HG02938 (cell line): ENCODE measurements around the gene TNPO2.
"Not testable (repeated sequence)": the region's sequence is repeated elsewhere in the genome, so short reads cannot be mapped to it uniquely, and the experiment has no call there.

Experiments
- ATAC-seq: cut with Tn5 transposase; IDR thresholded peaks from one replicate; pipeline ENCODE4 v1.9.1; 2021; ENCODE audit warnings: mild to moderate bottlenecking, moderate library complexity; ENCODE audit not compliant: unreplicated experiment

Gene TNPO2

DNA sequence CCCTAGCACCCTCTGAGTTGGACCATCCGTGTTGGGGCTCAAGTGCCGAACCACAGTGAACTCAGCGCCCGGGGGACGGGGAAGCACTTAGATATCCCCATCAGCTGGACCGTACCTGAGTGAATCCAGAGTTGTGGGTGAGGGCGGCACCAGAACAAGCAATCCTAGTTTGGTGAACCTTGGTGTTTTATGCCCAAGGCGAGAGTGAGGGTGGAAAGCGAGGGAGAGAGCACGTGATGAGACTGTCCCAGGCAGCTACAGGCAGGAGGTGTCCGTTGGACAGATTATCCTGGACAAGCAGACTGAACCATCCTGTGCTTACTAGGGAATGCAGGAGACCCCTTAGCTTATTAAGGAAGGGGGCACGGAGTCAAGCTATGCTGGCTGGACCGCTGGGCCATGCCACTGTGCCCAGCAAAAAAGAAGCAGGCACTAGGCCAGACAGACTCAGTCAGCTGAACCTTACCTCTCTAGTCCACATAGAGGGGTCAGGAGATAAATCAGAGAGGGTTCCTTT, 14.2 kb upstream of the TNPO2 start:
- ATAC-seq = no peak

DNA sequence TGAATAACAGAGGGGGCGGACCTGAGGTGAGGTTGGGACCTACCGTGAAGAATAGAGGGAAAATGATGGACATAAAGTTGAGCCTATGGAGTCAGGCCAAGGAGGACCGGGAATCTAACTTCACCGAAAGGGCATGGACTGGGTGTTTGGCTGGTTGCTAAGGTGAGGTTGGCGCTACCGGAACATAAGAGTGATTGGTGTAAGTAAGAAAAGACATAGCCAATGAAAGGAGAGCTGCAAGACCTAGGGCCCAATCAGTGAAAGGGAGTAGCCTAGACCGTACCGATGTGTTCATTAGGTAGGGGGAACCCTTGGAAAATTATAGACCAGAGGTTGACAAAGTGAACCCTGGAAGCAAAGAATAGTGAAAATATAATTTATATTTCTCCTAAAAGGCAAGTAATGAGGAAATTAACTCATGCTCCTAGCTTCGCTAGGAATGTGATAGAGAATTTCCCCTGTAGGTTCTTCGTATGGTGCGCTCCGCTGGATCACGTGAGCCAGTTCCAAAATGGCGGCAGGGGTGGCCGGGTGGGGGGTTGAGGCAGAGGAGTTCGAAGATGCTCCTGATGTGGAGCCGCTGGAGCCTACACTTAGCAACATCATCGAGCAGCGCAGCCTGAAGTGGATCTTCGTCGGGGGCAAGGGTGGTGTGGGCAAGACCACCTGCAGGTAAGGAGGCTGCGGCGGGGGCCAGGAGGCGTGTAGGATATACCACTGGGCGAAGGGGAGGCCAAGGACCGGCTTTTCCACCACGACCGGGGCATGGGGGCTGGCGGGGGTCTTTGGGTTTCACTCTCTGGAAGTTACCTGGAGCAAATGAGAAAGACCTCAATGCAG, 13.5 kb upstream of the TNPO2 start, which contains the start of gene GET3:
Gene GET3 (plus strand): TSS at position 503 of the 840 bp plus-strand sequence. CDS start 9 bp downstream, at position 512.
- ATAC-seq = peak; percentile 73

DNA sequence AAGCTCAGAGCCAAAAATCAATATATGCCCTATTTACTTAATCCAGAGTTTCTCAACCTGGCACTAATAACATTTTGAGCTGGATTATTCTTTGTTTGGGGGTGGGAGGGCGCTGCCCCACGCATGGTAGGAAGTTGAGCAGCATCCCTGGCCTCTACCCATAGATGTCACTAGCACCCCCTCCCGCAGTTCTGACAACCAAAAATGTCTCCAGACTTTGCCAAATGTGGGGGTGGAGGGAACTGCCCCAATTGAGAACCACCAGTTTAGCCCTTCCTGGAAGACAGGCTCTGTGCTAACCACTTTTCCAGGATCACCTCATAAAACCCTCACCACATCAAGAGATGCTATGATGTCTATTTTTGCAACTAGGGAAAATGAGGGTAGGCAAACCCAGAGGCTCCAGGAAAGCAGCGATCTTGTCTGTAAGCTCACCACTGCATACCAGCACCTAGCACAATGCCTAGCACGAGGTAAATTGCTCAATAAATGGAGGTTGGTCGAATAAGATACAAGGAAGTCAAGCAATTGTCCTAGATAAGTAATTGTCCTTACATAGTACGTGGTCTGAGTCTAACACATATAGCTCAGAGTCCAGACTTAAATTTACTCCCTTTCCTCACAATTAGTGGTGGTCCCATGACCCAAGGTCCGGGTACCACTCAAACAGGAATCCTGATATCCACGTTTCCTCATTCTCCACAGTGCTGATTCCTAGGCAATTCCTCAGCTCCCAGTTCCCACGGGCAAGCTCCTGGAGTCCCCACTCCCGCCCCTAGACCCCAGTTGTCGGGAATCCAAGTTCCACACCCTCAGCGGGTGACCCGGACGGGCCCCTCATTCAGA, 9.9 kb upstream of the TNPO2 start:
- no peak for ATAC-seq

DNA sequence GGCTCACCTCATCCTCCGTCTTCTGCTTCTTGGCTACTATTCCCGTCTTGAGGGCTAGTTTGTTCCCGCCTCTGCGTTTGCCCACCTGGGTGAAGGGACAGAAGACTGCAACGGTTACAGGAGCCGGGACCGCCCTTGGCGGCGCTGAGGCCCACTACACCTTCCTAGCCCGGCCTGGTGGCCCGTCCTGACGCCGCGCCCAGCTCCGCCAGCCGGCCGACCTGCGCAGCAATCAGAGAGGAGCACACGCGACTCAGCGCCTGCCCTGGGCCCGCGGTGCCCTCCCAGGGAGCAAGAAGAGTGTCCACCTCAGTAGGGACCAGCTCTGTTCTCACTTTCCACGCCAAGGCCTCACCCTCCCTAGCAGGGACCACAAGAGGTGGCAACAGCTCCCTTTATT, 7.6 kb upstream of the TNPO2 start:
- no peak for ATAC-seq

DNA sequence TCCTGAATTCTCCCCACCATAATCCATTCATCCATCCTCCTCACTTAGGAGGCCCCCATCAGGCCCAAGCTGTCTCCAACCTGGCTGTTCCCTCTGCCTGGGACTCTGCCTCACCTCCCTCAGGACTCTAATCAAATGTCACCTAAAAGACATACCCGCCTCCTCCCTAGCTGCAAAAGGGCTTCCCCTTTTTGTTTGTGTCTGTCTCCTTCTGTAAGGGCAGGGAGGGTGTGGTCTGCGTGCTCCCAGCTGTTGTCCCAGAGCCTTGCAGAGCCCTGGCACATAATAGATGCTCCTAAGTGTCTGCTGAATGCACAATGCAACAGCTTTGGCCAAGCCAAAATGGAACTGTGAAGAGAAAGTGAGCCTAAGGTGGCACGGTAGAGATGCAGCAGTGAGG, 6.3 kb upstream of the TNPO2 start:
- ATAC-seq = no peak

DNA sequence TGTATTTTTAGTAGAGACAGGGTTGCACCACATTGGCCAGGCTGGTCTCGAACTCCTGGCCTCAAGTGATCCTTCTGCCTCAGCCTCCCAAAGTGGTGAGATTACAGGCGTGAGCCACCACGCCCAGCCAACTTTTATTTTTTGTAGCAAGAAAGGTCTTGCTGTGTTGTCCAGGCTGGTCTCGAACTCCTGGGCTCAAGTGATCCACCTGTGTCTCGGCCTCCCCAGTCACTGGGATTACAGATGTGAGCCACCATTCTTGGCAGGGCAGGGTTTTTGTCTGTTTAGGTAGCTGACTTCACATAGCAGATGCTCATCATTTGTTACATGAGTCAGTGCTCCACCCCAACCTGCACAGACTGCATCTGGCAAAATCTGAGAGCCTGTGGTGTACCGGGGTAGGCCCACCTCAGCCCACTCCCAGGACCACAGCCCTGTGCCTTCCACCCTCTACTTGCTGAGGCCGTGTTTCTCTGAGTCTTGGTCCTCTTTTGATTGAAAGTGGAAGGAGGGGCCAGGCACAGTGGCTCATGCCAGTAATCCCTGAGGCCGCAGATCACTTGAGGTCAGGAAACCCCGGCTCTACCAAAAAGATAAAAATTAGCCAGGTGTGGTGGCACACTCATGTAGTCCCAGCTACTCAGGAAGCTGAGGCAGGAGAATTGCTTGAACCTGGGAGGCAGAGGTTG, 4.2 kb upstream of the TNPO2 start:
- ATAC-seq = no peak

DNA sequence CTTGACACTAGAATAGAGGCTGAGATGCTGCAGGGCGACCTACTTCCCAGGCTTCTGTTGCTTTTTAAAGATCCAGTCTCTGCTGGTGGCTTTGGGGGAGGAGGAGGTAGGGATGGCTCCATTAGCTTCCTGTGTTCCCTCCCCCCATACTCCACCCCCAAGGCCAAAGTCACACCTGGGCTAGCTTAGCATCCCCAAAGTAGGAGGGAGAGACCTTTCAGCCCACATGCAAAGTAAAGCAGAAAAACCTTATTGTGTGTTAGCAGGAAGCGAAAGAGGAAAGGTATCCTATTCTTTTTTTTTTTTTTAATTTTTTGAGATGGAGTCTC, 3.2 kb upstream of the TNPO2 start:
- ATAC-seq = no peak

DNA sequence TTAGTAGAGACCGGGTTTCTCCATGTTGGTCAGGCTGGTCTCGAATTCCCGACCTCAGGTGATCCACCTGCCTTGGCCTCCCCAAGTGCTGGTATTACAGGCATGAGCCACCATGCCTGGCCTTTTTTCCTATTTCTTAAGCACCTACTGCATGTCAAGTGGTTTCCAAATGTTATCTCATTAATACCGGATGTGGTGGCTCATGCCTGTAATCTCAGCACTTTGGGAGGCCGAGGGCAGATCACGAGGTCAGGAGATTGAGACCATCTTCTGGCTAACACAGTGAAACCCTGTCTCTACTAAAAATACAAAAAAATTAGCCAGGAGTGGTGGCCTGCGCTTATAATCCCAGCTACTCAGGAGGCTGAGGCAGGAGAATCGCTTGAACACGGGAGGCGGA, 1.9 kb upstream of the TNPO2 start:
- ATAC-seq = not testable (repeated sequence)

DNA sequence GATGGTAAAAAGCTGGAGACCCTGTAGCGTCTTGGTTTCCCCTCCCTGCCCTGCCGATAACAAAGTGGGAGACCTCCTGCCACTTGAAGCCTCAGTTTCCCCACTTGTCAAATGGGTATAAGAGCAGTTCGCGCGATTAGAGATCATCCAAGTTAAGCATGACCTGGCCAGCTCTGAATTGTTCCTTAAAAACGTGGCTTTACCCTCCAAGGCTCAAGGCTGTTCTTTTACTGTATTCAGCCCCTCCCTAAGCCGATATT, 421 bp downstream of the TNPO2 start:
- ATAC-seq = no peak

DNA sequence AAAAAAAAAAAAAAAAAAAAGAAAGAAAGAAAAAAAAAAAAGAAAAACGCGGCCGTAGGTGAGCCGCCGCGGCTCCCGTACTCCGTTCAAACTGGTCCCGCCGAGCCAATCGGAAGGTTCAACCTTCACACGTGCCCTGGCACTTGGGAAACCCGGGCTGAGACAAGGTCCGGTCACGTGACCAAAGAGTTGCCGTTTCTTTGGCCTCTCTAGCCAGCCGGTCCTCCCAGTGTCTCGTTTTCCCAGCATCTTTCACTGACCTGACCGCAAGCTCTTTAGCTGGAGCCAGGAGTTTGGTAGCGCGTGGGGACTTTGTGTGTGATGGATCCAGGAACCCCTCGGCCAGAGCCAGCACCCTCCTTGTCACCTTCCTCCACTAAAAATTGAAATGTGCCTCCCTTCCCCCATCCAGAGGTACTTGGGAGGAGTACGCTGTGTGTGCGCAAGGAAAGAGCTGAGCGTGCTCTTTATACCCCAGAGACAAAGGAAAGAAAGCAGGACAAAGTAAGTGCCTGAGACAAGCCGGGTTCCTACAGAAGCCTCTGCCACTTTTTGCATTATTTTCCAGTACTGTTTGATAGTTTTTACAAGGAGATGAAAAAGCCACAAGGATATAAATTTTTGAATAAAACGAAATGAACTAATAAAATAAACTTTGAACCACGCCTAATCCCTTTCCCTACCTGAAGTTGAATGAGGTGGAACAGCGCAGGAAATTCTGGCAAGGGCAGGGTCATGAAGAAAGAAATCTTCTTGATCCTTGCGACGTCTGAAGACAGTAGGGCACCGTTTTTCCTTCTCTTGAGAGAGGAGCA, 959 bp downstream of the TNPO2 start:
- ATAC-seq = peak; percentile 76

DNA sequence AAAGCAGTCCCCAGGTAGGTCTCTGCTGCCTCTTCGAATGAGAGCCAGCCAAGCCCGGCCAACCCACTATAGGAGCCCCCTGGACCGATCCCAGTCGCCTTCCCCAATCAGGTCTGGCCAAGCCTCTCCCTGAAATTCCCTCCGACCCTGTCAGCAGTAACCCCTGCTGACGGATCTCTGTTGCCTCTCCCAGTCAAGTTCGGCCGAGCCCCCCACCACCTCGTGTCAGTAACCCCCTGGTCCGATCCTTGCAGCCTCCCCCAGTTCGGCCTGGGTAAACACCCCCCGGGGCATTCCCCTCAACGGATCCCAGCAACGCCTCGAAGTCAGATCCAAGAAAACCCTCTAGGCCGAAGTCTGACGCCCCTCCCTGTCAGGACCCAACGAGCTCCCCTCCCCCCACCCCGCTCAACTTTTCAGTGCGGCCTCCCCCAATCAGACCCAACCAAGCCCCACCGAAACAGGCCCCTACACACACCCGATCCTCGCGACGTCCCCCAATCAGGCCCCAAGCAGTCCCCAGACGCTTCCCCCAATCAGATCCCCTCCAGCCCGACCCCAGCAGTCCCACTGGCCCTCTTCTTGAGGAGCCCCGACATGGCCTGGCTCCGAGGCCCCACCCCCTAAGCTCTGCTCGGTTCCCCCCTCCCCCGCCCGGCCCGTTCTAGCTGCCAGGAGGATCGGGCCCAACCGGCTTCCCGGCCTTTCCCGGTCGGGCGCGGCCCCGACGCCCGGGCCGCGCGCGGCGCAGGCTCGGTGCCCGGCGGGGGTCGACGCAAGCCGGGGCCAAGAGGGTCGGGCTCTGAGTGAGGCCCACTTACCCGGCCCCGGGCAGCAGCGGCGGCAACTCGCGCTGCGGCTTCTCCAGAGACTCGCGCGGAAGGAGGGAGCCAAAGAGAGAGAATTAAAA, 1.8 kb downstream of the TNPO2 start:
- no peak for ATAC-seq

DNA sequence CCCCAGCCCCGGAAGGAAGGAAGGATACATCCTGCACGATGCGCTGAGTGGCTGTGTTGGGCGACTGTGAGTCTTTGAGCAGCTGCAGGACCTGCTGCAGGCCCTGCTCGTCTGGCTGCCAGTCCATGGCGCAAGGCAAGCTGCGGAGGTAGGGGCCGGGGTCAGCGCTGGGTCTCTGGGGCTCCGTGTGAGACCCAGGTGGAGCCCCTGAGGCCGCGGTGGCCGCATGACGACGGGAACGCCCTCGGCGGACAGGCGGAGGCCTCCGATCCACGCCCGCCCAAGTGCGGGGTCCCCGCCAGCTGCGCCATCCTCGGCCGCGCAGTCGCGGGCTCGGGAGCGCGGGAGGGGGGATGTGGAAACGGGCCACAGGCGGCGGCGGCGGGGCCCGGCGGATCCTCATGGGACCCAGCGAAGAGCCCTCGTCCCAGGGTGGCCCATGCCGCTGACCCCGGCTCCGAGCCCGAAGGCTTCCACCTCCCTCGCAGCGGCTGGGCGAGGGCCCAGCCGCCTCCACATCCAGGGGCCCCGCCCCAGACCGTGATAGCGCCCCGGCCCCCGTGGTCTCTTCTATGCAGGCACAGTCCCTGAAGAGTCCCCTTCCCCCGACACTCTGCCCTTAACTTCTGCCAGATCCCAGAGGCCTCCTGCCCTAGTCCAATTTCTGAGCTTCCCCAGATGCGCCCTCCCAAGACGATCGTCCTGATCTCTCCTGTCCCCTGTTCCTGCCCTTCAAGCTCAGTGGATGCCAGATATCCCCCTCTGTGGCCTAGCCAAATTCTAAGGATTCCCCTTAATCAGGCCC, 2.7 kb downstream of the TNPO2 start:
- no peak for ATAC-seq

DNA sequence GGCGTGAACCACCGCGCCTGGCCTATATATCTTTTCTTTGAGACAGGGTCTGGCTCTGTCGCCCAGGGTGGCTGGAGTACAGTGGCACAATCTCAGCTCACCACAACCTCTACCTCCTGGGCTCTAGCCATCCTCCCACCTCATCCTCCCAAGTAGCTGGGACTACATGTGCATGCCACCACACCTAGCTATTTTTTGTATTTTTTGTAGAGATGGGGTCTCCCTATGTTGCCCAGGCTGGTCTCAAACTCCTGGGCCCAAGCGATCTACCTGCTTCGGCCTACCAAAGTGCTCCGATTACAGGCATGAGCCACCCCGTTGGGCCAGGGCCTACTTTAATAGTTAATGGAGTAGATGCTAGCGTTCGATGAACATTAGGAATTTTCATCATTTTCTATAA, 3.4 kb downstream of the TNPO2 start:
- no peak for ATAC-seq

DNA sequence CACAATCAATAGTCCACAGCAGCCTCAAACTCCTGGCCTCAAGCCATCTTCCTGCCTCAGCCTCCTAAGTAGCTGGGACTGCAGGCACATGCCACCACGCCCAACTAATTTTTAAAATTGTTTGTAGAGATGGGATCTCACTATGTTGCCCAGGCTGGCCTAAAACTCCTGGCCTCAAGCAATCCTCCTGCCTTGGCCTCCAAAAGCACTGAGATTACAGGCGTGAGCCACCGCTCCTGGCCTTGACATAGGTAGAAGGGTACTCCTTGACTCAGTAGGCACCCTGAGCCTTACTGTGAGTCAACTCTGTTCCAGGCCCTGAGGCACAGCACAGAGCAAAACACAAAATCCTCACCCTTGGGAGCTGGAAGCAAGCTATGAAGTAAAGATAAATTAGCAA, 7.8 kb downstream of the TNPO2 start:
- ATAC-seq = no peak

DNA sequence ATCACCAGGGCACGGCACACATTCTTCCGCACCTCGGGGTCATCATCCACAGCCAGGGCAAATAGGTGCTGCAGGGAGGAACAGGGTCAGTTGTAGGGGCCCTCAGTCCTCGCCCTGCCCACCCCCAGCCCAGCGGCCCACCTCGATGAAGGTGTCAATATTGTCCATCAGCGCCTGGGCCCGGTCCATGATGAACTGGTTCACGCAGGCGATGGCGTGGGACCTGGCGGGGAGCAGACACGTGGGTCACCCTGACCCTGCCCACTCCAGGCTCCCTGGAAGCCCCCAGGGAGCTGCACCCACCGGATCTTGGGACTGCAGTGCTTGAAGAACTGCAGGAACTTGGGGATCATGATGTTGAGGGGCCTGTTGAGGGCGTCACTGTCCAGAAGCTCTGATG, 8.6 kb downstream of the TNPO2 start:
- no peak for ATAC-seq

DNA sequence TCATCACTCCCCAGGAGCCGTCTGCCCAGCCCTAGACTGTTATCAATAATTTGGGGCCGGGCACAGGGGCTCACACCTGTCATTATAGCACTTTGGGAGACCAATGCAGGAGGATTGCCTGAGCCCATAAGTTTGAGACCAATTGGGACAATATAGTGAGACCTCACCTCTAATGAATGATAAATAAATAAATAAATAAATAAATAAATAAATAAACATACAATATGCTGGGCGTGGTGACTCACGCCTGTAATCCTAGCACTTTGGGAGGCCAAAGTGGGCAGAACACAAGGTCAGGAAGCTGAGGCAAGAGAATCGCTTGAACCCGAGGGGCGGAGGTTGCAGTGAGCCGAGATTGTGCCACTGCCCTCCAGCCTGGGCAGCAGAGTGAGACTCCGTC, 10.4 kb downstream of the TNPO2 start:
- ATAC-seq = not testable (repeated sequence)

DNA sequence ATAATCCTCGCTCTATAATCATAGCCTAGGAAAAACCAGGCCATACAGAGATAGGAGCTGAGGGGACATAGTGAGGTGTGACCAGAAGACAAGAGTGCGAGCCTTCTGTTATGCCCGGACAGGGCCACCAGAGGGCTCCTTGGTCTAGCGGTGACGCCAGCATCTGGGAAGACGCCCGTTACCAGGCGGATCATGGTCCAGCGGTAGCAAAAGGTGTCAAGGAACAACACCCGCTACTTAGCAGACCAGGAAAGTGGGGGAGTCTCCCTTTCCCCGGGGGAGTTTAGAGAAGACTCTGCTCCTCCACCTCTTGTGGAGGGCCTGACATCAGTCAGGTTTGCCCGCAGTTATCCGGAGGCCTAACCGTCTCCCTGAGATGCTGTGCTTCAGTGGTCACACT, 11.7 kb downstream of the TNPO2 start:
- ATAC-seq = not testable (repeated sequence)

DNA sequence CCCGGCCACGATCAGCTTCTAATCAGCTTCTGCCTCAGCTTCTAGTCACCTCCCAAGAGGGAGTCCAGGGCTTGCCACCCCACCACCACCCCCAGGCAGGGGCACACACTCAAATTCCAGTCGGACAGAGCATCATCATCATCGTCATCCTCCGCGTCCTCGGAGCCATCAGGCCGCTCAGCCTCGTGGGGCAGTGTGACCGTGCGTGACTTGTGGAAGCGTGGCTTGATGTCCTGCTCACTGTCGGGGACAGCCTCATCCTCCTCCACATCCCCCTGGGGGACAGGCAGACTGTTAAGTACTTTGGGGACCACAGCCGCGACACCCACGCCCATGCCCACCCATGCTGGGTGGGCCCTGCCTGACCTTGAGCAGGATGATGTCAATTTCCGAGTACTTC, 12.5 kb downstream of the TNPO2 start:
- ATAC-seq = no peak

DNA sequence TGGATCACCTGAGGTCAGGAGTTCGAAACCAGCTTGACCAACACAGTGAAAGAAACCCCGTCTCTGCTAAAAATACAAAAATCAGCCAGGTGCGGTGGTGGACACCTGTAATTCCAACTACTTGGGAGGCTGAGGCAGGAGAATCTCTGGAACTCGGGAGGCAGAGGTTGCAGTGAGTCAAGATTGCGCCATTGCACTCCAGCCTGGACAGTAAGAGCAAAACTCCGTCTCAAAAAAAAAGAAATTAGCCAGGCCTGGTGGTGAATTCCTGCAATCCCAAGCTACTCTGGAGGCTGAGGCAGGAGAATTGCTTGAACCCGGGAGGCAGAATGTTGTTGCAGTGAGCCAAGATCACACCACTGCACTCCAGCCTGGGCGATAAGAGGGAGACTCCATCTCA, 15.1 kb downstream of the TNPO2 start:
- ATAC-seq = no peak
